OCI-LY7 (cell line): ENCODE results near the gene RFFL. TPM values are rescaled to one million over a fixed set of nuclear protein-coding genes. Genes with fewer than 3 reads are reported as not detected.
A peak's percentile ranks its signal among the peaks of the same experiment; 100 is the strongest.

ENCODE experiments used
- BruUV-seq: library from RNA; stranded (reverse); fragments of 400-500 nt; replicated peaks from 2 replicates; lab custom pipeline; 2021; lab: Mats Ljungman, UMichigan
- CTCF ChIA-PET: fragments of 300-600 bp; sonication (Branson Sonifier 250); formaldehyde crosslinking; loops from one replicate; lab custom pipeline; 2022; ENCODE audit warnings: antibody characterized with exemption; ENCODE audit not compliant: unreplicated experiment; lab: Charles Lee
- POLR2A ChIA-PET: fragments of 300-600 bp; sonication (Branson Sonifier 250); formaldehyde crosslinking; loops from one replicate; lab custom pipeline; 2022; ENCODE audit warnings: antibody characterized with exemption; lab: Charles Lee
- DNase-seq: peaks from one replicate; pipeline ENCODE4 v3.0.0-alpha.2; 2015; ENCODE audit warnings: low spot score
- H2AFZ ChIP-seq: fragments of 200-600 bp; sonication (generic), shearing (Covaris generic); 2 replicates; pipeline ENCODE4 v1.6.1; 2014; ENCODE audit warnings: mild to moderate bottlenecking, antibody characterized with exemption, low read length, moderate library complexity
- H3K27ac ChIP-seq: fragments of 200-600 bp; sonication (generic); 2 replicates; pipeline ENCODE4 v1.5.1; 2014; ENCODE audit warnings: mixed run types, low read depth, mild to moderate bottlenecking, moderate library complexity, low read length, inconsistent platforms; ENCODE audit not compliant: poor library complexity, severe bottlenecking
- H3K36me3 ChIP-seq: fragments of 200-600 bp; sonication (generic); 2 replicates; pipeline ENCODE4 v1.6.1; 2014; ENCODE audit warnings: mild to moderate bottlenecking, antibody characterized with exemption, low read length, moderate library complexity, mixed read lengths; ENCODE audit not compliant: insufficient read depth
- H3K4me1 ChIP-seq: fragments of 200-600 bp; sonication (generic); 2 replicates; pipeline ENCODE4 v1.5.1; 2014; ENCODE audit warnings: mild to moderate bottlenecking, low read length; ENCODE audit not compliant: insufficient read depth, poor library complexity, severe bottlenecking
- H3K4me2 ChIP-seq: fragments of 200-600 bp; sonication (generic); 2 replicates; pipeline ENCODE4 v1.6.1; 2014; ENCODE audit warnings: mild to moderate bottlenecking, low read length
- H3K4me3 ChIP-seq: fragments of 200-600 bp; sonication (generic); 2 replicates; pipeline ENCODE4 v1.5.1; 2014; ENCODE audit warnings: mild to moderate bottlenecking, low read depth, low read length; ENCODE audit not compliant: poor library complexity, severe bottlenecking
- H3K79me2 ChIP-seq: fragments of 200-600 bp; sonication (generic); 2 replicates; pipeline ENCODE4 v1.6.1; 2016; ENCODE audit warnings: low read depth, mild to moderate bottlenecking, low read length, moderate library complexity, mixed read lengths; ENCODE audit not compliant: insufficient read depth
- H3K9me2 ChIP-seq: fragments of 200-600 bp; sonication (generic); 2 replicates; pipeline ENCODE4 v1.6.1; 2016; ENCODE audit warnings: mild to moderate bottlenecking, low read length, mixed read lengths; ENCODE audit not compliant: insufficient read depth
- H3K9me3 ChIP-seq: fragments of 200-600 bp; sonication (generic); 2 replicates; pipeline ENCODE4 v1.6.1; 2014; ENCODE audit warnings: mild to moderate bottlenecking, mixed run types, low read length, mixed read lengths
- H4K20me1 ChIP-seq: fragments of 200-600 bp; sonication (generic); 2 replicates; pipeline ENCODE4 v1.6.1; 2014; ENCODE audit warnings: mild to moderate bottlenecking, antibody characterized with exemption, low read length, moderate library complexity, mixed read lengths; ENCODE audit not compliant: insufficient read depth
- EZH2phosphoT487 ChIP-seq: fragments of 200-600 bp; sonication (generic); IDR thresholded peaks from 2 replicates; pipeline ENCODE4 v1.6.1; 2018; ENCODE audit warnings: low read depth, borderline replicate concordance, mild to moderate bottlenecking, mixed run types, antibody characterized with exemption, low read length, moderate library complexity, mixed read lengths
- intact Hi-C: fragments of 100-400 bp; cut with micrococcal nuclease; formaldehyde crosslinking; loops from one replicate; pipeline ENCODE4 v1.10.0; 2022; ENCODE audit not compliant: unreplicated experiment
- total RNA-seq, 2 experiments: library from RNA; depleted of rRNA in 1 of 2; stranded (reverse); fragments of >200 nt in 1 of 2; shearing (Covaris generic) in 1 of 2; gene quantifications; 2 replicates each; pipeline ENCODE4 v1.2.3, GENCODE V29; 2014 to 2022
- TF ChIP-seq, protein P1 (sequence below): fragments of 200-600 bp; sonication (generic); conservative IDR thresholded peaks from 2 replicates; pipeline ENCODE4 v1.5.1; 2014; ENCODE audit warnings: mild to moderate bottlenecking, antibody characterized with exemption, low read length, moderate library complexity, mixed read lengths

RFFL gene
- total RNA-seq, 2 experiments from 2014 or later, result 15.6 to 16.1 TPM

- CTCF ChIA-PET, result no interaction called here
- Histone ChIP-seq H4K20me1 (no peaks in the 10 kb centered on the region), H3K4me3 (no peak overlapping the region), H3K9me3 (no peaks in the 10 kb centered on the region), H3K4me1 (peaks cover 3% of the 10 kb centered on the region), H3K4me2 (no peak overlapping the region), H3K9me2 (no peaks in the 10 kb centered on the region), H3K36me3 (no peaks in the 10 kb centered on the region), H3K79me2 (no peaks in the 10 kb centered on the region), H3K27ac (no peak overlapping the region), H2AFZ (no peak overlapping the region)
- BruUV-seq, result no TSS peak
- DNase-seq, result no peak
- intact Hi-C loops, result no loop called here
- TF ChIP-seq EZH2phosphoT487, result no peak
- TF ChIP-seq, protein P1, sequence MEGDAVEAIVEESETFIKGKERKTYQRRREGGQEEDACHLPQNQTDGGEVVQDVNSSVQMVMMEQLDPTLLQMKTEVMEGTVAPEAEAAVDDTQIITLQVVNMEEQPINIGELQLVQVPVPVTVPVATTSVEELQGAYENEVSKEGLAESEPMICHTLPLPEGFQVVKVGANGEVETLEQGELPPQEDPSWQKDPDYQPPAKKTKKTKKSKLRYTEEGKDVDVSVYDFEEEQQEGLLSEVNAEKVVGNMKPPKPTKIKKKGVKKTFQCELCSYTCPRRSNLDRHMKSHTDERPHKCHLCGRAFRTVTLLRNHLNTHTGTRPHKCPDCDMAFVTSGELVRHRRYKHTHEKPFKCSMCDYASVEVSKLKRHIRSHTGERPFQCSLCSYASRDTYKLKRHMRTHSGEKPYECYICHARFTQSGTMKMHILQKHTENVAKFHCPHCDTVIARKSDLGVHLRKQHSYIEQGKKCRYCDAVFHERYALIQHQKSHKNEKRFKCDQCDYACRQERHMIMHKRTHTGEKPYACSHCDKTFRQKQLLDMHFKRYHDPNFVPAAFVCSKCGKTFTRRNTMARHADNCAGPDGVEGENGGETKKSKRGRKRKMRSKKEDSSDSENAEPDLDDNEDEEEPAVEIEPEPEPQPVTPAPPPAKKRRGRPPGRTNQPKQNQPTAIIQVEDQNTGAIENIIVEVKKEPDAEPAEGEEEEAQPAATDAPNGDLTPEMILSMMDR, result no peak
- POLR2A ChIA-PET, result interaction anchor here (1.5 to 2.0 kb wide), 3 partner anchors 10 to 28 kb away, joined by 3 to 7 read pairs (median 7); partner anchors contain the start of genes CCT6B and ZNF830
Observed at GRCh38 chr17:34974179-34974578, 89.3 kb downstream of the RFFL start.

DNA sequence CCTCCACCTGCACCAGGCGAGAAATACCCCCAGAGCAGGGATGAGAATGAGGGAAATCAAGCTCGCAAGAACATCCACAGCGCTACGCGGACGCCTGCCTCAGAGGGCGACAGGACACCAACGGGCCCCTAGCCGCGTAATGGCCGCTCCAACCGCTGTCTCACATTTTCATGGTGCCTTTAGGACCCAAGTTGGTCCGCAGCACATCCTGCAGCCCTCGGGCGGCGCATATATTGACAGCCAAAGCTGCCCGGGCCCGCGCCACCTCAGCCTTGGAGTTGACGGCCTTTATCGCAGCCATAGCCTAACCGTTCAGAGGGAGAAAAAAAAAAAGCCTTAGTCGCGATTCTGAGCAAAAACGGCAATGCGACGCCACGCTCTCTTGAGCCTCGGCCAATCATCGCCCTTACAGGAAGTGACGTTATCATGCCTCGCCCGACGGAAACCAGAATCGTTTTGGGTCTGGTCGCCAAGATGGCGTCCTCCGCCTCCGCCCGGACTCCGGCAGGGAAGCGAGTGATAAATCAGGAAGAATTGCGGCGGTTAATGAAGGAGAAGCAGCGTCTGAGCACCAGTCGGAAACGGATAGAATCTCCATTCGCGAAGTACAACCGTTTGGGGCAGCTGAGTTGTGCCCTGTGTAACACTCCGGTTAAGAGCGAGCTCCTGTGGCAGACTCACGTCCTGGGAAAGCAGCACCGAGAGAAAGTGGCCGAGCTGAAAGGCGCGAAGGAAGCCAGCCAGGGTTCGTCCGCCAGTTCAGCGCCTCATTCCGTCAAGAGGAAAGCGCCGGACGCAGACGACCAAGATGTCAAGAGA lies 102.2 kb downstream of the RFFL start, which contains the start of the genes CCT6B and ZNF830:
CCT6B (minus strand) TSS at position 368 of the 819 bp plus-strand sequence; CDS start at position 301, 67 bp downstream.
ZNF830 (plus strand) TSS at position 448 of the 819 bp plus-strand sequence; CDS start at position 475, 27 bp downstream.
- Histone ChIP-seq H3K9me2 (no peaks in the 10 kb centered on the region), H3K9me3 (no peaks in the 10 kb centered on the region), H4K20me1 (no peaks in the 10 kb centered on the region), H3K36me3 (peaks cover 33% of the 10 kb centered on the region), H3K4me2 (peak within 1 kb of the TSS; percentile 97), H3K79me2 (peaks cover 24% of the 10 kb centered on the region), H3K4me1 (peaks cover 20% of the 10 kb centered on the region), H2AFZ (peak within 1 kb of the TSS; percentile 83), H3K27ac (peak within 1 kb of the TSS; percentile 60), H3K4me3 (peak within 1 kb of the TSS; percentile 80)
- peak; percentile 94 for DNase-seq
- ChIA-PET POLR2A (interaction anchor here (1.8 kb wide), 1 partner anchor 13 kb away, joined by 7 read pairs; no protein-coding TSS in a partner anchor), CTCF (interaction anchor here (1.0 kb wide), 1 partner anchor 21 kb away, joined by 3 read pairs; no protein-coding TSS in a partner anchor)
- no TSS peak for BruUV-seq
- intact Hi-C loops, result loop anchor here (1.0 kb wide), 1 partner anchor 20 kb away; no protein-coding TSS in a partner anchor
- TF ChIP-seq, protein P1, result no peak
- TF ChIP-seq EZH2phosphoT487, result no peak
